GM18861 (cell line): Measurements from ENCODE around the gene SCN5A.

ENCODE experiments used
- ATAC-seq: cut with Tn5 transposase; IDR thresholded peaks from one replicate; pipeline ENCODE4 v1.9.1; 2021; ENCODE audit not compliant: unreplicated experiment

SCN5A gene

DNA sequence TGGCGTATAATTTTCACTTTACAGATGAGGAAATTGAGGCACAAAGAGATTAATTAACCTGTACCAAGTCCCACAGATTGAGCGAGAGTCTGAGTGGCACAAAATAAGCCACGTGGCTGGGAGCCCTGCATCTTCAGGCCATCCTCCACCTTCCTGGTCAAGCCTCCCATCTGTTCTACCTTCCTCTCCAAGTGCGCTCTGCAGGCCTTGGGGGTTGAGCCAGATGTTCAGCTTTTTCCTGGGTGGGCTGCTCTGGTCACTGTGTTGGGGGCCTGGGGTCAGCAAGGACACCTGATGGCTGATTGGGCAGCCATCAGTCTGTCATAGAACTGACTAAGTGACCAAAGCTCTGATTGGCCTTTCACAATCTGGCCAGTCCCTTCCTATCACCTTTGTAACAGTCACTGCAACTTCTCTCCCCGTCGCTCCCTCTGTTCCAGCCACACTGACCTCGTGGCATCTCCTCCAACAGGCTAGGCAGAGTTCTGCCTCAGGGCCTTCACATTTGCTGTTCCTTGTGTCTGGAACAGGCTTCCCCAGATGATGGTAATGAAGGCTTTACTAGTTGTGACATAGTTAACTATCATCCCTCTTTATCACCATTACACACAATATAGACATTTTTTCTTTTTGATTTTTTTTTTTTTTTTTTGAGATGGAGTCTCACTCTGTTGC is 46.8 kb downstream of the SCN5A start:
- no peak for ATAC-seq

DNA sequence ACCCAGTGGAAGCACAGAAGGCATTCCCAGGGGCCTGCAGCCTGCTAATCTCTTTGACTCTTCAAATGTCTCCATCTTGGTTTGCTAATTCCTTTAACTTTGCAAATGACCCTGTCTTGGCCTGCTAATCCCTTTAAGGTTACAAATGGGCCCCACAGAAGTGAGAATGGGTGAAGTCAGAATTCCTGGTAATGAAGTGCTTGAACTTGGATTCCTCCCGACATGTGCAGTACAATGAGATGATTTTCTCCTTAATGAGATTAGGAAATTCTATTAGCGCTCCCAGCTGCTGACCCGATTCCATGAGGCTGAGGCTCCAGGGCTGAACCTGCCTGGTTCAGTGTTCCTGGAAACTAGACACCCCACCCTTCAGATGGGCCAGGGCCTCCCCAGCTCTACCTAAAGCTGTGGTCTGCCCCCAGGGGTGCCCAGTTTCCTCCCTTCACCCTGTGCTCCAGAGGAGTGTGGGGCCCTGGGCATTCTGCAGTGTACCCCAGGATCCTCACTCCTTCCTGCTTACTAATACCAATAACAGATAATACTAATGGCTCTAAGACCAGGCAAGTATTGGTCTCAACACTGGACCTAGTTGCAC is 47.4 kb downstream of the SCN5A start:
- ATAC-seq, result no peak

DNA sequence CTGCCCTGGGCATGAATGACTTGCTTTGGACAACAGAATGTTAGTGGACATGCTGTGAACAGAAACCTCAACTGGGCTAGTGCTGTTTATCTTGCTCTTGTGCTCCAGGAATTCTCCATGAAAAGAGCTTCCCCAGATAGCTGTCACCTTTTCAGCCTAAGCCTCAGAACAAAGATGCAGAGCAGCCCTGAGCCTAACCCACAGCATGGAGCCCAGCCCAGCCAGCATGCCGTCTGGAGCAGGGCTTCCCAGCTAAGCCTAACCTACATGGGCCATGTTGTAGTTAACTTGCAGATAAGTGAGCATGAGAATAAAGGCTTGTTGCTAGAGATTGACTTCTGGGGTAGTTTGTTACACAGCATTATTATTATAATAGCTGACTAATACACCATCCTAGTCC is 48.9 kb downstream of the SCN5A start:
- no peak for ATAC-seq

DNA sequence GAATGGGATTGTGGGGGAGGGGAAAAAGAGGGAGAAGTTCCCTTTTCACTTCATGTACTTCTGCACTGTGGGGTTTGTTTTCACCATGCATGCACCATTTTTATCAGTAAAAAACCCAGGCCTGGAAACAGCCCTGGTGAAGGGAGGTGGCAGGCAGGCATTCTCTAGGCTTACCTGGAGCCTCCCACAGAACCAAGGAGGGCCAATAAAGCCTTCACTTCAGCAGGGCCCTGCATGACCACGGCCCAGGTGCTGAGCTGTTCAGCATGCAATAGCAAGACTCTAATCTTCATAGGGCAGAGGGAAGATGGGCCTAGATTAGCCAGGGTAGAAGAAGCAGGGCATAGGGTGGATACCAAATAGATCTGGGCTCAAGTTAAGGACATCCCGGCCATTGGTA is 49.6 kb downstream of the SCN5A start:
- ATAC-seq, result no peak

DNA sequence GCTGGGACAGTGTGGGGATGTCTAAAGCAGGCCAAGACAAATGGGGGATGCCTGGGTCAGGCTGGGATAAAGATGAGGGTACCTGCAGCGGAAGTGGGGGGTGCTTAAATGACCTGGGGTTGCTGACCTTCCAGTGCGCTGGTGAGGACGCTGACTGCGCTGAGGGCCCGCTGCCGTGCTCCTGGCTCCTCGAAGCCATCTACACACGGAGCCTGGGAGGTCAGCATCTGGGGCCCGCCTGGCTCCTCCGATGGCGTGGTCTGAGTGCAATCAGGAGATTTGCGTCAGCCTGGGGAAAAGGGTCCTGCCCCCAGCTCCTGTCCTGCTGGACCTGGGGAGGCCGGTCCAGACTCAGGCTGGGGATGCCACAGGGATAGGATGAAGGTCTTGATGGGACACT is 50.7 kb downstream of the SCN5A start:
- no peak for ATAC-seq

DNA sequence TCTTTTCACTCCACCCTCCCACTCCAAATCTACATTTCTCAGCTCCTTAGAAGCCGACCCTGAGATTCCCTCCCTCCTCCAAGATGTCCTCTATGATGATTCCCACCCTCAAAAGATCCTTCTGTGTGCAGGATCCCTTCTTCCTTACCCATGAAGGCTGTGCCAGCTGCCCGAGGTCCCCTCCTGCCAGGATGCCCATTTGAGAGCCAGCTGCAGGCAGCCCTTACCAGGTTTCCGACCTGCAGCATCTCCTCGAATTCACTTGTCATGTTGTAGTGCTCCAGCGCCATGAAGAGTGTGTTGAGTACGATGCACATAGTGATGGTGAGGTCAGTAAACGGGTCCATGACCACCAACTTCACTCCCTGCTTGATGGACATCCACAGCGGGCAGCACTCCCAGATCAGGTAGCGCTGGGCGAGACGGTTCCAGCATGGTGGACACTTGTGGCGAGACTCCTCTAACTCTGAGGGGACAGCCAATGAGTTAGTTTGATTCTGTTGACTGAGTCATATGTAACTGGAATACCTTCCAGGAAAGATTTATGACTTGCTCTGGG is 51.9 kb downstream of the SCN5A start:
- ATAC-seq, result no peak

DNA sequence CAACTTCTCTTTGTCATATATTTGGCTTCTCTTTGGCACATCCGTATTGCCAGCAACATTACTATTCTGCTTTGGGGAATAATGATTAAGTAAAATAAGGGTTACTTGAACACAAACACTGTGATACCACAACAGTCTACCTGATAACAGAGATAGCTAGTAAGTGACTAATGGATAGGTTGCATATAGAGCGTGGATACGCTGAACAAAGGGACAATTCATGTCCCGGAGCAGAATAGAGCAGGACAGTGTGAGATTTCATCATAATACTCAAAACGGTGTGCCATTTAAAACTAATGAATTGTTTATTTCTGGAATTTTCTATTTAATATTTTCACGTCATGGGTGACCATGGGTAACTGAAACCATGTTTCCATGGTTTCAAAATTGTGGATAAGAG is 54.1 kb downstream of the SCN5A start:
- no peak for ATAC-seq

DNA sequence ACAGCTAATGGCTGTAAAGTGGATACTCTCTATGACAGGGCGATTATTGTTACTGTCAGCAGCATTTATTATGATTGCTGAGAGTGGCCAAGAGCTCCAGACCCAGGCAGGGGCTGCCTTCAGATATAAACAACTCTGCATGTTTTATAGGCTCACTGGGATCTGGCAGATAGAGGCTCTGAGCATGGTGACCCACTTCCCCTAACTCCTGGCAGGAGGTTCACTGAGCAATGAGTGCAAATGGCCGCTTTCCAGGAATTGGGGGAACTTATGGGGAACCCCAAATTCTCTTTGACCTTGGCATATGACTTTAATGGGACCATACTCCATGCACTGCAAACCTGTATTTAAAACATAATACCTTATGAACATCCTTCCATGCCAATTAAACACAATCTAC is 59.0 kb downstream of the SCN5A start:
- no peak for ATAC-seq

DNA sequence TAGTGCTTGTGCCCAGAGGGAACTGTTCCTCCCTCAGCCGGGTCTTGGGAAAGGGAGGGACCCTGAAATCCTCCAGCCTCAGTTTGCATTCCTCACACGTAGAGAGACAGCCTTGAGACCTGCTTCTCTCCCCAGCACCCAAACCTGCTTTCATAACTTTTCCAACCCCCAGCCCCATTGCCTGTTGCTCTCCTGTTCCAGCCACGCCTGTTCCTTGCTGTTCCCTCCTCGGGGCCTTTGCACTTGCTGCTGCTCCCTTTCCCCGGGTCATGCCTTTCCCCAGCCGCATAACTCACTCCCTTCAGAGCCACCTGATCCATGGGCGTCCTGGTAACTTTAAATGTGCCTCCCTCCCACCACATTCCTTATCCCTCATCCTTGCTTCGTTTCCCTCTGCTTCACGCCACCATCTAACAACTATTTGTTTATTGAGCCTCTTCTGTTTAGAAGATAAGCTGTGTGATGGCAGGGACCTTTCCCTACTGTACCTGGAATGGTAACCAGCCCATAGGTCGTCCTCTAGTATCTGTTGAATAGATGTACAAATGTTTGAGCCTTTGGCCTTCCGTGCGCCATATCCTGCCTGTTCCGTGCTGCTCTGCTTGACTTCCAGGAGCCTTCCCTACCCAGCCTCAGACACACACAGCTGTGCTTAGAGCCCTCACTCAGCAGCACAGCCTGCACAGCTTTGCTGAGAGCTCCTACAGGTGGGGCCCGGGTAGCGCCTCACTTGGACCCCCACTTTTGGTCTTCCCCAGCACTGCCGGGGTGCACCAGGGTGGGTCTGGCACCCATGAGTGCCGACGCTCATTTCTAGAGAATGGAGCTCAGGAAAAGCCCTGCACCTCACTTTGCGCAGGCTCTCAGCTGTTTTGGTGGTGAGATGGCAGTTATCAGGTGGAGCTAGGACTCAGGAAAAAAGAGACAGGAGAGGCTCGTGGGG is 60.2 kb downstream of the SCN5A start:
- ATAC-seq, result no peak

DNA sequence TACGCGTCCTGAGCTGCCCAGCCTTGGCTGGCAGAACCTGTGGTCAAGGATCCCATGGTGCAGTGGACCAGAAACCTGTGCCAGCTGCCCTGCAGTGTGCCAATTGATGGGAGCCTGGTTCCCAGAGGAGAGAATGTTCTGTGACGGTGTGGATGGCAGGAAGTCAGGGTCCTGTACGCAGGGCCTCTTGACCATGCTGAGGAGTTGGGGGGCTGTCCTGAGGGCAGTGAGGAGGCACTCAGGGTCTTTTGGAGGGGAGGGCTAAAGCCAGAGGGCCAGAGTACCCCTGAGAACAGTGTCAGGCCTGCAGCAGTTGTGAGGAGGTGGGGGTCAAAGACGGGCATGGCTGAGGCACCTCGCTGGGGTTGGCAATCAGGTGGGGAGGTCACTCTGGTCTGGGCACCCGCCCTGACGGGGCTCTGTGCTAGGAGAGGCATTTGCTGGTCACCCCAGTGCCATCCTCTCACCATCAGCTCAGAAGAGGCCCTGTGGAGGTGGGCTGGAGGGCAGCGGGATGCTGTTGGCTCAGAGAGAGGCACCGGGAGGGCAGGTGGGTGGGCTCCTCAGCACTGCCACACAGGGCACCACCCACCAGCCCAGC is 61.0 kb downstream of the SCN5A start:
- ATAC-seq, result no peak

DNA sequence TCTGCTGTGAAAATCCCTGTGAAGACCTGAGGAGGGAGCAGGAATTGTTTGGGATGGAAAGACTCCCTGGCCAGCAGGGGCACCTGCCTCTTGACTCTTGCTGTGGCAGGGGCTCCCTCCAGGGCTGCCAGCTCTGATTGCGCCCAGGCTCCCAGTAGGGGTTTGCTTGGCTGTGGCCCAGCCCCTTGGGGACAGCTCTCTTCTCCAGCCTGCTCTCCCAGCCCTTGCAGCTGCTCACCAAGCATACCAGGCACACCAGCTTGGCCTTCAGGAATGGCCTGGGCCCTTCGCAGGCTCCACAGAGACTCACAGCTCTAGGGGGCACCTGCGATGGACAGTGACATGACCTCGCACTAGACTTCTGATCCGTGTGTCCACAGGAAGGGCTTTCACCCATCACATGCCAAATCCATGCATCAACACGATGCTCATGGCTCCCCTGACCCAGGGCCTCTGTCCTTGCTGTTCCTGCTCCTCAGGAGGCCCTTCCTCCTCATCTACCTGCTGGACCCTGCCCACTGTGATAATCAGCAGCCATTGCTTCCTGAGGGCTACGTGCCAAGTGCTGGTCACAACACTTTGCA is 61.8 kb downstream of the SCN5A start:
- no peak for ATAC-seq

DNA sequence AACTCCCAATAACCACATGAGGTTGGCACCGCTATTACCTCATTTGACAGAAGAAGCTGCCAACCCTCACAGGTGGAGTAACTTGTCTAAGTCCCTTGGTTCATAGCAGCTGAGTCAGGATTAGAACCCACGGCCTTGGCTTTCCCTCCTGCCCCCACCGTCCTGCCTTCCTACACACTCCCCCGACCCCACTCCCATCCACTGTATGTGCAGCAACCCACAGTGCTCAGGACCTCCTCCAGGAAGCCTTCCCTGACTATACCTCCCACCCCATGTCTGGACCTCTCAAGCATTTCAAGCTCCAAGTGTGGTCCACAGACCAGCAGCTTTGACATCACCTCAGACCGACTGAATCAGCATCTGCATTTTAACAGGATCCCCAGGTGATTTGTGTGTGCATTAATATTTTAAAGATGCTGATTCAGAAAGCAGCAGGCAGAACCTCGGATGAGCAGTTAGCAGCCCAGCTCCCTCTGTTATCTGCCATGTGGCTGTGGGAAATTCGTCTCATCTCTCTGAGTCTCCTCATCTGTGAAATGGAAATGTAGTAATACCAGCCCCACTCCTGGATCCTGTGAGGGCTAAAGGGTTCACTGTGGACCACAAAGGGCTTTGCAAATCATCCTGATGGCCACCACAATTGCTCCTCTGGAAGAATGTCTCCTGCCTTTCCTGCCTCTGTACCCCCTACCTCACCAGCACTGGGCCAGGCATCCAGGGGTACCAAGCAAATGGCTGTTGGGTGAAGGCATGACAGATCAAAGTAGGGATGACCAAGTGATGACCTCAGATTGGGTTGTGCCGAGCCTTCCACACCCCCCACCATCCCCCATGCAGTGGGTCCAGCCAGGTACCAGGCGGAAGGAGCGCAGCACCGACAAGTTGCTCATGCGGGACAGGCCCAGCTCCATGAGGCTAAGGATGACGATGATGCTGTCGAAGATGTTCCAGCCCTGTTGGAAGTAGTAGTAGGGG is 62.7 kb downstream of the SCN5A start:
- no peak for ATAC-seq

DNA sequence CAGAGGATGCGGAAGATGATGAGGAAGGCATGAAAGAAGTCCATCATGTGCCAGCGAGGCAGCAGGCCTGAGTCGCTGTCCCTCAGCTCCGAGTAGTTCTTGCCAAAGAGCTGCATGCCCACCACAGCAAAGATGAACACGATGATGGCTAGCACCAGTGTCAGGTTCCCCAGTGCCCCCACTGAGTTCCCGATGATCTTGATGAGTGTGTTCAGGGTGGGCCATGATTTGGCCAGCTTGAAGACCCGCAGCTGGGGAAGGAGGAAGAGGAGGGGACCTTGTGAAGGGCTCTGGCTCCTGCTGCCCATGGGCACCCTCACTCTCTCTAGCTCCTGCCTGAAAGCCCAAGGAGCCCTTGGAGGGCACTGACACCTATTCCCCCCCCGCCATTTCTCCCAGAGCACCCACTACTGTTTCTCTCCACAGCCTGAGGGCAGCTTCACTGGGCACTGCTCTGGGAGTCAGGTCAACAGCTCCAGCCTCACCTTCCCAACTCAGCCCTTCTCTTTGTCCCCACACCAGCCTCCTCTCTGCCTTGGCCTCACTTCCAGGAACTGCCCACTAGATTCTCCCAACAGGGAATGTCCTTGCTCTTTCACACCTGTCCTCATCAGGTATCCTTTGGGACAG is 63.6 kb downstream of the SCN5A start:
- ATAC-seq, result no peak

DNA sequence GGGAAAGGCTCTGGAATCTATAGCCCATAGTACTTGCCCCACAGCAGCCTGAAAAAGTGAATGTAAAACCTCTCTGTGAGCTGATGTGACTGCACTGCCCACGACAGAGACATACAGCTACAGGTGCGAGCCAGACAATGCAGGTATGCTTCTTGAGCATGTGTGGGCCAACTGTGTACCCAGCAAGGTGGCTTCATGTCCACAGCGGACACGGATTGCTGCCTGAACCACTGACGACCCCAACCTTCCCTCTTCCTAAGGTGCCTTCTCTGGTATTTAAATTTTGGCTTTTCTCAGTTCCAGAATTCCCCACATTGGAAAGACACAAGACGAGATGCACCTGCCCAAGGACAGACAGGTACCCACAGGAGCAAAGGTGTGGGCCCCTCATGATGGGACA is 65.8 kb downstream of the SCN5A start:
- ATAC-seq, result no peak

DNA sequence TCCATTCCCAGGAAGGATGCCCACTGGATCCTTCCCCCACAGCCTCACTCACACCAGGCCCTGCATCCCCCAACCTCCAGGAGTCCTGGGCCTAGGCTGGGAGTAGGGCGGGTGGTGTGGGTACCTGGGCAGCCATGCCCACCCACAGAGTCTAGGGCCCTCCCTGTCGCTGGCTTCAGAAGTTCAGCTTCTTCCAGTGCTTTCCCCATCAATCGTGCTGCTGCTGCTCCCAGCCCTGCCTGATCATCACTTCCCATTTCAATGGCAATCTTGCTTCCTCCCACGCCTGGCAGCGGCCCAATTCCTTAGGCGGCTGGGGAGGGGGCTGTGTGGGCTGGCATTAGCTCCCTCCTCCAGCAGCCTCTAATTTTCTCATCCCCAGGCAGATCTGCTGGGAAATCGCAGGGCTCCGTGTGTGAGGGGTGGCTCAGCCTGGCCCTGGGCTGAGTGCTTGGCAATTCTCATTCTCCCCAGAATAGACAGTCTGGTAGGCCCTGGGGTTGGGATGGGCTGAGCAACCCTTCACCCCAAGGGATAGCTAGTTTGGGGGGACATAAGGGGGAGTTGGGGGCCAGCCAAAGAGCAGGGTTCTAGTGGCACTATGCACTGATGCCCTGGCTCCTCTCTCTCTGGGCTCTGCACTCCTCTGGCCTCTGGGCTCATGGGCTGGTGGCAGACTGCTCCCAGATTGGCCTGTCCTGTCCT is 66.4 kb downstream of the SCN5A start:
- no peak for ATAC-seq

DNA sequence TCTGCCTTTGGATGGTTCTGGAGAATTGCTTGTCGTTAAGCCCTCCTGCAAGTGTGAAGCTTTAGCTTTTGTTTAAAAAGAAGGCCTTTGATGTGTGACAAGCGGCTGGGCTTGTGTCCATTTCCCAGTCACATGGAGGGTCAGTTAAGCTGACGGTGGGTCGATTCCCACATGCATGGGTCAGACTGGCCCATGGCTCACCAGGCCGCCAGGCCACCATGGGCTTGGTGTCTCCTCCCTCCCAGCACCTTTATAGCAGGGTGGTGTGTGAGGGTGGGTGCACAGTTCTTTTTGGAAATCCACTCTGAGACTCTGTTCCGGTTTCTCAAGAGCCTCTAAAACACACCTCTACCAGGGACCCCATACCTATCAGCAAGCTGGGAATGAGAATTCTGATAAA is 67.2 kb downstream of the SCN5A start:
- no peak for ATAC-seq

DNA sequence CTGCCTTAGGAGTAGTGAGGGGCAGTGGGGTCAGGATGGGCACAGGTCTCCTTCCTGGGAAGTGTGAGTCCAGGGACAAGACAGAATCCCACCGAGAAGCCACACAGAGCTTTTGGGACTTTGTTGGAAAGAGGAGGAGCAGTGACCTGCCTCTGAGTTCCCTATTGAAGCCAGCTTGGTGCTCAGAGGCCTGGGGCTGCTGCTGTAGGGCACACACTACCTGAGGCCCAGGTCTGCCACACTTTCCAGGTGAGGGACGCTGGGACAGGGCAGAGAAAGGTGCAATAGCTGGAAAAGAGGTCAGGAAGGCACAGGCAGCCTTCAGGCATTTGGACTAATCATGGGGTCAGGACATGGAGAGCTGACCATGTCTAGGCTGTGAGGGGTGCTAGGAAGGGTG is 67.7 kb downstream of the SCN5A start:
- ATAC-seq, result no peak

DNA sequence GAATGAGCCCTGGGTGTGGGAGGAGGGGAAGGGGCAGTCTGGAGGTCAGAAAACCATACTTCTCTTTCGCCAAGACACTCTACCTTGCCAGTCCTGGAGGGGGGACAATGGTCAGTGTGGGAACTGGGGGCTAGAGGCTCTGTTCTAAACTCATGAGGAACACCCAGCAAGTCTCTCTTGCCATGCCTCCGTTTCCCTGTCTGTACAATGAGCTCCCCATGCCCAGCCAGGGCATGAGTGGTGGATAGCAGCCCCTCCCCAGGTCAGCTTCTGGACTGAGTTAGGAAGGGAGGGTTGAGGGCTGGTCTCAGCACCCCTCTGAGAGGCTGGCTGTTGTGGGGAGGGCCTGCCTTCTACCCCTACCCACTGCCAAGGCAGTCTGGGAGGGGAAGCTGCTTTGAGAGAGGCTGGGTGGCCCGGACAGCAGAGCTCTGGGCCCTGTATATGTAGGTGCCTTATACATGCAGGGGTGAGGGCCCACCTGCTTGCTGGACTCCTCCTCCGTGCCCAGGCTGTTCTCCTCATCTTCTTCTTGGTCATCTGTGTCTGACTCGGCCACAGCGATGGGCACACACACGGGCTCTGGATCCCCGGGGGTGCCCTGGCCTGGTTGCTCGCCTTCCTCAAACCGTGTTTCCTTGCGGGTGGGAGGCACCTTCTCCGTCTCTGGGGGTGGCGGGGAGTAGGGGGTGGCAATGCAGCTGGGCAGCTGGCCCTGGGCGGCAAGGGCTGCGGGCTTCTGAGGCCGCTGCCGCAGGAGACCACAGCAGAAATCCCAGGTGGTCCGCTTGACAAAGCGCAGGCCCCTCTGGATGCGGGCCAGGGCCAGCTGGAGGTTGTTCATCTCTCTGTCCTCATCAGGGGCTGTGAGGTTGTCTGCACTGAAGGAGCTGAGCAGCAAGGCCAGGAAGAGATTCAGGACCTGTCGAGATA is 68.8 kb downstream of the SCN5A start:
- no peak for ATAC-seq
